Lower leg skin (tissue), 3 donors: ENCODE results near the gene HRCT1.

Experiments
- CTCF ChIP-seq, 3 donors: fragments of 450-650 bp; IDR thresholded peaks; one replicate each; pipeline ENCODE4 v1.5.1; 2016; ENCODE audit warnings: antibody characterized with exemption in 3 of 3, mild to moderate bottlenecking in 3 of 3, moderate library complexity in 2 of 3
- POLR2A ChIP-seq, 2 donors: fragments of 450-650 bp; IDR thresholded peaks; one replicate each; pipeline ENCODE4 v1.6.1; 2016 to 2017; ENCODE audit warnings: antibody characterized with exemption in 2 of 2, mild to moderate bottlenecking in 1 of 2, moderate library complexity in 1 of 2

- TF ChIP-seq CTCF (IDR thresholded peaks at IDR 0.05): no peak
- no peak for TF ChIP-seq POLR2A (IDR thresholded peaks at IDR 0.05)
Measured at GRCh38 chr9:35909274-35909673, 3.3 kb downstream of the HRCT1 start, which contains the start of gene SPAAR.
